Mucosa of descending colon (tissue), 3 donors: ENCODE measurements around the gene ZNF526. TPM values are rescaled to one million over a fixed set of nuclear protein-coding genes. Genes with fewer than 3 reads are reported as not detected.

ENCODE experiments used
- ATAC-seq: fragments of 200-7000 bp; cut with Tn5 transposase; one replicate; pipeline ENCODE4 v1.9.1; 2020; ENCODE audit warnings: mild to moderate bottlenecking, moderate library complexity
- DNase-seq, 3 donors: peaks; one replicate each; pipeline ENCODE4 v3.0.0-alpha.2; 2020
- H3K36me3 ChIP-seq: fragments of 200-600 bp; one replicate; pipeline ENCODE4 v1.8.0; 2021; ENCODE audit warnings: low read depth, mild to moderate bottlenecking
- H3K4me1 ChIP-seq: fragments of 200-600 bp; one replicate; pipeline ENCODE4 v1.8.0; 2021; ENCODE audit warnings: low read depth, mild to moderate bottlenecking
- H3K4me3 ChIP-seq: fragments of 200-600 bp; one replicate; pipeline ENCODE4 v1.8.0; 2021; ENCODE audit warnings: mild to moderate bottlenecking
- H3K9me3 ChIP-seq: fragments of 200-600 bp; one replicate; pipeline ENCODE4 v1.8.0; 2021; ENCODE audit warnings: mild to moderate bottlenecking
- intact Hi-C, 2 donors: fragments of 100-400 bp; cut with DNase I in 1 of 2; cut with micrococcal nuclease in 1 of 2; formaldehyde crosslinking; loops; one replicate each; pipeline versions ENCODE4 v1.11.0 to v1.11.1; 2022; cut with DNase I, micrococcal nuclease
- total RNA-seq, 3 donors: library from RNA; stranded (reverse); fragmentation: NEBNext Ultra II Directional in 2 of 3; extraction: Animal tissue kit (Norgen Biotek cat#: 25700) in 2 of 3; gene quantifications; one replicate each; pipeline versions ENCODE4 v1.2.1 to v1.2.4, GENCODE V29; 2021 to 2023
- TF ChIP-seq, protein P1 (sequence below): fragments of 200-600 bp; IDR thresholded peaks from one replicate; pipeline ENCODE4 v1.8.0; 2022; ENCODE audit warnings: antibody characterized with exemption, mild to moderate bottlenecking
- donor health status: DM: no; HTN: no; CAD: no; lungs with moderate emphysema.
- donor health status: DM: no; HTN: no; CAD: no.
- donor health status: DM: no; HTN: yes; CAD: no.

The ZNF526 gene
- total RNA-seq, 3 donors from 2014 or later = 9.9 to 13.4 (median 10.4) TPM

DNA sequence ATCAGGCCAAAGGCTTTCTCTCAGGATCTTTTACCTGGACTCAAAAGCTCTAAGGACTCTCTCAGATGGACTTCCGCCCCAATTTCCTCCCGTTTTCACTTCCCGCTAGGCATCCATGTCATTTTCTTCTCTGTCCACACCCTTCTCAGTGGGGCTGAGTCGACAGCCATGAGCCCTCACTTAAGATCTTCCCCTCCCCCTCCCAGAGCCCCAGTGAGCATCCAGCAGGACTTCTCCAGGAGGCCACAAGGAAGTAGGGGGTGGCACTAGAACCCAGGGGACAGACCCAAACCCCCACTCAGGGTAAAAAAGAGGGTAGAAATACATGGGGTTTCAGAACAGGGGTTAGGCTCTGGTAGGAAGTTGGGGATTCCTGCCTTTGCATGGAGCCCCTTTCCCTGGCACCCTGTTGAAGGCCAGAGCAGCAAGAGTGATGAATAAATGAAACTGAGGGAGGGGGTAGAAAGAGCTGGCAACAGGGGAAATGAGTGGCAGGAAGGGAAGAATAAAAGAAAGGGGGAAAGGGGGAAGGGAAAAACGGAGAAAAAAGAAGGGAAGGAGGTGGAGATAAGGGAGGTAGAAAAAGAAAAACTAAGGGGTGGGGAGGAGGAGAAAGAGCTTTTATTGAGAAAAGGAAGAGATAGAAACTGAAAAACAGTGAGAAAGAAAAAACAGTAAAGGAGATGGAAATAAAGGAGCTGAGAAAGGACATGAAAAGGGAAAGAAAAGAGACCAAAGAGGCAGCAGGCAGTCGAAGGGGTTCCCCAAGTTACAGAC lies 45.0 kb upstream of the ZNF526 start:
- intact Hi-C loops = no loop called here

DNA sequence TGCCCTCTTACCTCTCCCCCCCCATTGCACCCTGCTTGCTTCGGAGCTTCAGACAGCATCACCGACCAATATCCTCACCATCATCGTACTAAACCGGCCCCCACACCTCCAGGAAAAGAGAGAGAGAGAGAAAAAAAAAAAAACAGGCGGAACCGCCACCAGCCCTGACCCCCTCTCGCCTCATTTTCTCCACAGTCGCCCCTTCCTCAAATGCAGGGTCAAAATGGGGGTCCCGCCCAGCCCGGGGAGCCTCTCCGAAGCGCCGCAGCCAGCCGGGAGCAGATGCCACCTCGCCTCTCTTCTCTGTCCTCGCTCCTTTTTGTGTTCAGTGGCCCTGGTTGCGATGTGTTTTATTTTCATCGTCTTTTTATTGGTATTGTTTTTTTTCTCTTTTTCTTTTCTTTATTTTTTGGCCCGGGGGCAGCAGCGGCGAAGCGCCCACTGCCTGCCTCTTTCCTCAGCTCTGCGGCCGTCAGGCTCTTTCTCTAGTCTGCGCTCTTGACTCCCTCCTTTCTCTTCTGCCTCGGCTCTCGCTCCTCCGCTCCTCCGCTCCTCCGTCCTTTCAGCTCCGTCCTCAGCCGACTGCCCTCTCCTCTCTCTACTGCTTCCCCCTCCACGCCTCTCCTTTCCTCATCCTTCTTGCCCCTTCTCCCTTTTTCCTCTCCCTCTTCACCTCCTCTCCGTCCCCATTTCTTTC lies 44.0 kb upstream of the ZNF526 start:
- ATAC-seq (peak; percentile 33), DNase-seq (no peak)
- intact Hi-C loops = no loop called here
- TF ChIP-seq, protein P1, sequence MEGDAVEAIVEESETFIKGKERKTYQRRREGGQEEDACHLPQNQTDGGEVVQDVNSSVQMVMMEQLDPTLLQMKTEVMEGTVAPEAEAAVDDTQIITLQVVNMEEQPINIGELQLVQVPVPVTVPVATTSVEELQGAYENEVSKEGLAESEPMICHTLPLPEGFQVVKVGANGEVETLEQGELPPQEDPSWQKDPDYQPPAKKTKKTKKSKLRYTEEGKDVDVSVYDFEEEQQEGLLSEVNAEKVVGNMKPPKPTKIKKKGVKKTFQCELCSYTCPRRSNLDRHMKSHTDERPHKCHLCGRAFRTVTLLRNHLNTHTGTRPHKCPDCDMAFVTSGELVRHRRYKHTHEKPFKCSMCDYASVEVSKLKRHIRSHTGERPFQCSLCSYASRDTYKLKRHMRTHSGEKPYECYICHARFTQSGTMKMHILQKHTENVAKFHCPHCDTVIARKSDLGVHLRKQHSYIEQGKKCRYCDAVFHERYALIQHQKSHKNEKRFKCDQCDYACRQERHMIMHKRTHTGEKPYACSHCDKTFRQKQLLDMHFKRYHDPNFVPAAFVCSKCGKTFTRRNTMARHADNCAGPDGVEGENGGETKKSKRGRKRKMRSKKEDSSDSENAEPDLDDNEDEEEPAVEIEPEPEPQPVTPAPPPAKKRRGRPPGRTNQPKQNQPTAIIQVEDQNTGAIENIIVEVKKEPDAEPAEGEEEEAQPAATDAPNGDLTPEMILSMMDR = no peak
- H3K9me3 ChIP-seq = no peaks in the 10 kb centered on the region
- H3K4me1 ChIP-seq = peaks cover 13% of the 10 kb centered on the region
- H3K36me3 ChIP-seq = no peaks in the 10 kb centered on the region
- no peak overlapping the region for H3K4me3 ChIP-seq

More for the DNA sequence above, 45.0 kb upstream of the ZNF526 start:
- DNase-seq (no peak), ATAC-seq (no peak)
- Histone ChIP-seq H3K4me1 (peaks cover 13% of the 10 kb centered on the region), H3K9me3 (no peaks in the 10 kb centered on the region), H3K36me3 (no peaks in the 10 kb centered on the region), H3K4me3 (no peak overlapping the region)
- TF ChIP-seq, protein P1 = no peak

DNA sequence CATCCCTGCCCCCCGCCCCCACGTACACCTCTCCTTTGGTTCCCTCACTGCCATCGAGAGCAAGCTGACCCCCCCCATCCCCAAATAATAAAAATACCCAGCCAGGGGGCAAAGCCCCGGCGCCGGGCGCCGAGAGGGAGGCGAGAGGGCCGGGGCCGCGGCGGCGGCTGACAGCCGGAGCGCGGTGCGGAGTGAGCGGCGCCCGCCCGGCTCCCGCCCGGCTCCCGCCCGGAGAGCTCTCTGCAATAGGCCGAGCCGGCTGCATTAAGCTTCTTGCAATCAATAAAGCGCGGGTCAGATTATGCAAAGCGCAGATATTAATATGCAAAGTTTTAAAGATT lies 43.5 kb upstream of the ZNF526 start:
- no peak overlapping the region for H3K4me3 ChIP-seq
- TF ChIP-seq, protein P1 = no peak
- DNase-seq (no peak), ATAC-seq (peak; percentile 61)
- H3K9me3 ChIP-seq = no peaks in the 10 kb centered on the region
- intact Hi-C loops = no loop called here
- H3K36me3 ChIP-seq = no peaks in the 10 kb centered on the region
- H3K4me1 ChIP-seq = peaks cover 13% of the 10 kb centered on the region

DNA sequence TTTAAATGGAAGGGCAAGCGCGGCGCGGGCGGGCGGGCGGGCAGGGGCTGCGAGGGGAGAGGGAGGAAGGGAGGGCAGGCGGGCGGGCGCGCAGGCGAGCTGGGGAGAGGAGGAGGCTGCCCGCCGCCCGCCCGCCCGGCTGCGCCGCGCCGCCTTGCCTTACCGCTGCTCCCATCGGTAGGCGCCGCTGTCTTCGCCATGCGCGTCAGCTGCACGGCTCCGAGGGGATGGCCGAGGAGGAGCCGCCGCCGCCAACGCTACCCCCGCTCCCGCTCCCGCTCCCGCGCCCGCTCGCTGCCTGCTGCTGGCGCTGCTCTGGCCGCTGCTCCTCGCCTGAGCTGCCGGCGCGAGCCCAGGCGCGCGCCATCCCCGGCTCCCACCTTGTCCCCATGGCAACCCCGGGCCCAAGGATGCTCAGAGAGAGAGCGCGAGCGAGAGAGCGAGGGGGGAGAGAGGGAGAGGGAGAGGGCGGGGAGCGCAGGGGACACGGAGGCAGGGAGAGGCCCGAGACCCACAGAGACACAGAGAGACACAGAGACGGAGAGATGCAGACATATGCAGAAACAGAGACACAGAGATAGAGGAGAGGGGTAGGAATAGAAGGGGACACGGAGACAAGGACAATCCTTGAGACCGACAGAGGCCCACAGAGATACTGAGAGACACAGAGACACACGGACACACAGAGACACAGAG lies 43.0 kb upstream of the ZNF526 start:
- TF ChIP-seq, protein P1 = peak; percentile 23
- peak; percentile 92 for ATAC-seq
- intact Hi-C loops = no loop called here
- no peaks in the 10 kb centered on the region for H3K36me3 ChIP-seq
- peak; percentile 66 to 82 (median 81) for DNase-seq
- H3K9me3 ChIP-seq = no peaks in the 10 kb centered on the region
- no peak overlapping the region for H3K4me3 ChIP-seq
- H3K4me1 ChIP-seq = peaks cover 13% of the 10 kb centered on the region

DNA sequence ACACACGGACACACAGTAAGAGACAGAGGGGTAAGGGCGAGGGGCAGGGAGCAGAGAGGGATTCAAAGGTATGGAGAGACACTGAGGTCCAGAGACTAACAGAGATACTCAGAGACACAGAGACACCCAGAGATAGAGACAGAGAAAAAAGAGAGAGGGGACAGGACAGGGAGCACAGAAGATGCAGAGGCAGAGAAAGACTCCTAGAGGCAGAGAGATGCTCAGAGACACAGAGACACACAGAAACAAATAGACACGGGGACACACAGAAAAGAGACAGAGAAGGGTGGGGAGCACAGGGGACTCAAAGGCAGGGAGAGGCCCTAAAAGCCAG lies 42.5 kb upstream of the ZNF526 start:
- no peak overlapping the region for H3K4me3 ChIP-seq
- no peaks in the 10 kb centered on the region for H3K9me3 ChIP-seq
- H3K36me3 ChIP-seq = no peaks in the 10 kb centered on the region
- peaks cover 13% of the 10 kb centered on the region for H3K4me1 ChIP-seq
- TF ChIP-seq, protein P1 = no peak
- ATAC-seq (no peak), DNase-seq (no peak)
- intact Hi-C loops = no loop called here
